ENCODE measurements around the gene DPYD.

DNA sequence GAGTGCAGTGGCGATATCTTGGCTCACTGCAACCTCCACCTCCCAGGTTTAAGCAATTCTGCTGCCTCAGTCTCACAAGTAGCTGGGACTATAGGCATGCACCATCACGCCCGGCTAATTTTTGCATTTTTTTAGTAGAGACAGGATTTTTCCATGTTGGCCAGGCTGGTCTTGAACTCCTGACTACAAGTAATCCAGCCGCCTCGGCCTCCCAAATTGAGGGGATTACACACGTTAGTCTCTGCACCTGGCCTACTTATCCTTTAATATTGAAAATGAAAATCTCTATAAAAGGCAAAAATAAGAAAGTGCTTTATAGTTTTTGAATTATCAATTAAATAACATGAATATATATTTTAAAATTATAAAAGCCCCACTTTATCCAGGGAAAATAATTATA lies 190.6 kb downstream of the DPYD start:
- TF ChIP-seq, protein P1, sequence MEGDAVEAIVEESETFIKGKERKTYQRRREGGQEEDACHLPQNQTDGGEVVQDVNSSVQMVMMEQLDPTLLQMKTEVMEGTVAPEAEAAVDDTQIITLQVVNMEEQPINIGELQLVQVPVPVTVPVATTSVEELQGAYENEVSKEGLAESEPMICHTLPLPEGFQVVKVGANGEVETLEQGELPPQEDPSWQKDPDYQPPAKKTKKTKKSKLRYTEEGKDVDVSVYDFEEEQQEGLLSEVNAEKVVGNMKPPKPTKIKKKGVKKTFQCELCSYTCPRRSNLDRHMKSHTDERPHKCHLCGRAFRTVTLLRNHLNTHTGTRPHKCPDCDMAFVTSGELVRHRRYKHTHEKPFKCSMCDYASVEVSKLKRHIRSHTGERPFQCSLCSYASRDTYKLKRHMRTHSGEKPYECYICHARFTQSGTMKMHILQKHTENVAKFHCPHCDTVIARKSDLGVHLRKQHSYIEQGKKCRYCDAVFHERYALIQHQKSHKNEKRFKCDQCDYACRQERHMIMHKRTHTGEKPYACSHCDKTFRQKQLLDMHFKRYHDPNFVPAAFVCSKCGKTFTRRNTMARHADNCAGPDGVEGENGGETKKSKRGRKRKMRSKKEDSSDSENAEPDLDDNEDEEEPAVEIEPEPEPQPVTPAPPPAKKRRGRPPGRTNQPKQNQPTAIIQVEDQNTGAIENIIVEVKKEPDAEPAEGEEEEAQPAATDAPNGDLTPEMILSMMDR (conservative IDR thresholded peaks at IDR 0.05), result no peak
- TF ChIP-seq ZFX (IDR thresholded peaks at IDR 0.05), result no peak

Data from C4-2B (cell line).